NOMO-1 treated with DMSO at 0.1 percent for 48 hours (cell line): ENCODE measurements around the gene YWHAG.
A peak's percentile ranks its signal among the peaks of the same experiment; 100 is the strongest.
"Not testable (repeated sequence)": the region's sequence is repeated elsewhere in the genome, so short reads cannot be mapped to it uniquely, and the experiment has no call there.

ENCODE experiments used
- DNase-seq: peaks from one replicate; lab custom pipeline; 2025; ENCODE audit not compliant: unreplicated experiment; lab: John Stamatoyannopoulos, UW

Gene YWHAG

DNA sequence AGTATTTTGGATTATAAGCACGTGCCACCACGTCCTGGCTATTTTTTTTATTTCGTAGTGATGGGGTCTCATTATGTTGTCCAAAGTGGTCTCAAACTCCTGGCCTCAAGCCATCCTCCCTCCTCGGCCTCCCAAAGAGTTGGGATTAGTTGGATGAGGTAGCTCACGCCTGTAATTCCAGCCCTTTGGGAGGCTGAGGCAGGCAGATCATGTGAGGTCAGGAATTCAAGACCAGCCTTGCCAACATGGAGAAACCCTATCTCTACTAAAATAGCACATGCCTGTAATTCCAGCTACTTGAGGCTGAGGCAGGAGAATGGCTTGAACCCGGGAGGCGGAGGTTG, 21.8 kb upstream of the YWHAG start:
- no peak for DNase-seq

DNA sequence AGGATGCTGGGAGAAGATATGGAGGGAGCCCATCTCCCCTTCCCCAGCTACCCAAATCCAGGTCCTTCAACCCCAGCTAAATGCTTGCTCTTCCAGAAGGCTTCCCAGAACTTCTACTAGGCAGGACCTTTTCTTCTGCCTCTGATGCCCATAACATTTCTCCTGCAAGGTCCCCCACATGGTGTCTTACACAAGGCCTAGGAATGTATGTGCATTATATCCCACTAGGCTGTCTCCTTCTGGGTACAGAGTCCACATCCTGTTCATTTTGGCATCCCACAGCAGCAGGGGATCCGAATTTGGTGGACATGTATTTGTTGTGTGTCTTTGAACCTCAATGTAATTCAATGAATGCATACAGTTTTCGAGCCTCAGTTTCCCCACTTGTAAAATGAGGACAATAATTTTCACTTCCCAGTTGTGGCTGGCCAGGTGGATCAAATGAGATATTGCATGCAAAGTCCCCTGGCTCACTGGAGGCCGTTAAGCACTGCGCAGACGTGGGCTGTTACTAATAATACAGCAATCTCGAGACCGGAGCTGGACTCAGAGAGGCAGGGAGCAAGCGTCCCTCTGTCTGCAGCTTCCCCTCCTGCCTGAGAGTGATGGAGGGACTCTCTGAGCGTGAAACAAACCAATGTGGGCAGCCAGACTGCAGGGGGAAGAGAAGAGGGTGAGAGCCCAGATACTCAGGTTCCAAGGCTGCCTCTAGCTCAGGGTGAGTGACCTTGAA, 18.6 kb upstream of the YWHAG start:
- peak; percentile 38 for DNase-seq

DNA sequence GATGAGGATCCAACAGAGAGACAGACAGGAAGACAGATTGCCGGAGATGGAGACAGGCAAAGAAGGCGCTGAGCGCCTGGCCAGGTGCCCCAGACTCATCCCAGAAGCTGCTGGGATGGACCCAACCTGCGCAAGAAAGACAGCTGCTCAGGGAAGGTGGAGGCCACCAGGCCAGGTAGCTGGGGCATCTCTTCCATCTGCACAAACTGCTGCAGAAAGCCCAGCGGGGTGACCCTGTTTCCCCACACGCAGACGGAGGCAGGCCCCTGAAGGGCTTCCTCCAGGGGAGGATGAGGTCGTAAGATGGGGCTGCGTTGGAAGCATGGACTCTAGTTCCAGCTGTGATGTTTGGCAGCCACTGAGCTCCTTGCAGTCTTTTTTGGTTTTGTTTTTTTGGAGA, 16.5 kb upstream of the YWHAG start:
- DNase-seq: no peak

DNA sequence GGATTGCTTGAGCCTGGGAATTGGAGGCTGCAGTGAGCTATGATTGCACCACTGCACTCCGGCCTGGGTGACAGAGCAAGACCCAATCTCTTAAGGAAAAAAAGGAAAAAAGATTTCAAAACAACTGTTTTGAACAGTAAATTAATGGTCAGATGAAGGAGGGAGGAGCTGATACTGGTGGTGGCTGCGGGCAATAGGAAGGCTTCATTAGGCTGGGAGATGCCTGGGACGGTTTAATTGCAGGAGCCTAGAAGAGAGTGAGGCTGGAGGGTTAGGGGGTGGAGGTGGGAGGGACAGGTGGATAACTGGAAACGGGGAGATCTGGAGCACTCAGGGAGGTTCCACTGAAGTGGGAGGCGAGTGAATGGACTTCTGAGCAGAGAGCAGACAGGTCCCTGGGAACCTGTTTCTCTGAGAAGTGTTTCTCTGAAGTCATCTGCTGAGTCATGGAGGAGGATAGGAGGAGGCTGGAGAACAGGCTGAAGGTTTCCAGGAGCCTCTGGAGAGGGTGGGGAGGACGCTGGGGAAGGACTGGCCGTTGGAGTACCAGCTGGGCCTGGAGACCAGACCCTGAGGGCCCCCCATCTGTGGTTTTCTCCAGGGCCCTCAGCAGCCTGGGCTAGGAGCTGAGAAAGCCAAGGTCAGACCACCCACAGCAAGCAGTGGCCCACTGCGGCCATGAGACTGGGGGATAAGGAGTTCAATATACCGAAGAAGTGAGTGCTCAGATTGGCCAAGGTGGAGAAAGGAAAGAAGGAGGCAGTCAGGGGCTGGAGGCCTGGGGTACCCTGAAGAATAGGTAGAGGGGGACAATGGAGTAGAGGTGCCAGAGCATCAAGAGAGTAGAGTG, 14.4 kb upstream of the YWHAG start:
- DNase-seq: peak; percentile 71

DNA sequence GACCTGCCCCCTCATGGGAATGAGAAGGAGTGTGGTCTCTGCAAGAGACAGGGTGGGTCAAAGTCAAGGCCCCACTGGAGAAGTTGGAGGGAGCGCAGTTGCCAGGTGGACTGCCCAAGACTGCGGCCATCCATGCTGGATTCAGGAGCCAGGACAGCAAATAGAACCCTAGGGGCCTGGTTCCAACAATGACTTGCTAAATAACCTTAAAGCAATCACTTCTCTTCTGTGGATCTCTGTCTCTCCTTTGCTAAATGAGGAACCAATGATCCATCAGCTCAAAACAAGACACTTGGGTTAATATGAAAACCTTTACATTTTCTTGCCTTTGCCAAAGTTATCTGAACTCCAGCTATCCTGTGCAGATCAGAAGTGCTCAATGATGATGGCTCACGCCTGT, 12.6 kb upstream of the YWHAG start:
- DNase-seq: peak; percentile 48

DNA sequence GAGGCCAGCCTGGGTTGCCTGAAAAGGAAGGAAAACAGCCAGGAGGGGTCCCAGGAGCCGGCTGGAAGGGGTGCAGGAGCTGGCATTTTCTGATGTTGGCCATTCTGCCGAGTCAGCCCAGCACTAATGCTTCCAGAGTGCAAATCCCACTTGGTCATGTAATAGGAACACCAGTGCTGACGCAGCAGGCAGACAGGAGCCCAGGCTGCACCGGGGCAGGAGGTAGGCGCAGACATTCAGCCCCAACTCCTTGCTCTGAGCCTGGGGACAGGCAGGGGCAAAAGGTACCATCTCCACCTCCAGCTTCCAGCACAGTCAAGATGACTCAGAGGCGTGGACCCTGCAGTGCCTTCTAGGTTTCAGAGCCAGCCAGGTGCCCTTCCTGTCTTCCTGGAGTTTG, 10.2 kb upstream of the YWHAG start:
- no peak for DNase-seq

DNA sequence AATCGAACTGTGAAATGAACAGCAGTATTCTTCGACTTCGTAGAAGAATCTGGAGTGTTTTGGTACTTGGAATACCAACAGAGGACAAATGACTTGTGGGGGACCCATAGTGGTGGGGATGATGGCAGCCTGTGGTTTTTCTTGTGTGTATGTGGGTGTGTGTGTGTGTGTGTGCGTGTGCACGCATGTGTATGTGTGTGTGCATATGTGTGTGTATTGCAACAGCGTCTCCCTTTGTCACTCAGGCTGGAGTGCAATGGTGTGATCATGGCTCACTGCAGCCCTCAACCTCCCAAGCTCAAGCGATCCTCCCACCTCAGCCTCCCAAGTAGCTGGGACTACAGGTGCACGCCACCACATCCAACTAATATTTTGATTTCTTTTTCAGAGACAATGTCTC, 9.4 kb upstream of the YWHAG start:
- no peak for DNase-seq

DNA sequence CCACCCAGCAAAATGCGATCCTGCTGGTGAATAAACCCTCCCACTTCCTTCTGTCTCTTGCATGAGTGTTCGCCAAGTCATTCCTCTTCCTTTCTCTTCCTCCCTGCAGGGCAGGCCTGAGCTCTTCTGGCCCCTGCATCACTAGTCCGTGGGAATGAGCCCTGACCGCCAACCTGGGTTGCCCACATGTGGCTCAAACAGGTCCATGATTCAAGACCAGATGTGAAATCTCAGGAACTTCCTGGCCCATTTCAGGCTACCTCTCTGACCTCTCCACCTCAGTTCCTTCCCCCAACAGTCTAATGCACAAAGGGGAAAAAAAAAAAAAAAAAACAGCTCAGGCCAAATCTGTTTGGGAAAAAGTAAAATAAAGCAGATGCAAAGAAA, 5.4 kb upstream of the YWHAG start:
- DNase-seq: peak; percentile 85

DNA sequence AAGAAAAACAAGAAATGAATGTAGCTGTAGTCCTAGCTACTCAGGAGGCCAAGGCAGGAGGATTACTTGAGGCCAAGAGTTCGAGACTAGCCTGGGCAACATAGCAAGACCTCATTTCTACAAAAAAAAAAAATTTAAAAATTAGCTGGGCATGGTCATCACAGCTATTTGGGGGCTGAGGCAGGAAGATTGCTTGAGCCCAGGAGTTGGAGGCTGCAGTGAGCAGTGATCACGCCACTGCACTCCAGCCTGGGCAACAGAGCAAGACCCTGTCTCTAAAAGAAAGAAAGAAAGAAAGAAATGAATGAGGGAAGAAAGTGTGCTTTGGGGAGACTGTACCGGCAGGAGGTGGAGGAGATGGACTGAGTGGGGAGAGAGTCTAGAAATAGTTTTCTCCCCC, 5.0 kb upstream of the YWHAG start:
- not testable (repeated sequence) for DNase-seq

DNA sequence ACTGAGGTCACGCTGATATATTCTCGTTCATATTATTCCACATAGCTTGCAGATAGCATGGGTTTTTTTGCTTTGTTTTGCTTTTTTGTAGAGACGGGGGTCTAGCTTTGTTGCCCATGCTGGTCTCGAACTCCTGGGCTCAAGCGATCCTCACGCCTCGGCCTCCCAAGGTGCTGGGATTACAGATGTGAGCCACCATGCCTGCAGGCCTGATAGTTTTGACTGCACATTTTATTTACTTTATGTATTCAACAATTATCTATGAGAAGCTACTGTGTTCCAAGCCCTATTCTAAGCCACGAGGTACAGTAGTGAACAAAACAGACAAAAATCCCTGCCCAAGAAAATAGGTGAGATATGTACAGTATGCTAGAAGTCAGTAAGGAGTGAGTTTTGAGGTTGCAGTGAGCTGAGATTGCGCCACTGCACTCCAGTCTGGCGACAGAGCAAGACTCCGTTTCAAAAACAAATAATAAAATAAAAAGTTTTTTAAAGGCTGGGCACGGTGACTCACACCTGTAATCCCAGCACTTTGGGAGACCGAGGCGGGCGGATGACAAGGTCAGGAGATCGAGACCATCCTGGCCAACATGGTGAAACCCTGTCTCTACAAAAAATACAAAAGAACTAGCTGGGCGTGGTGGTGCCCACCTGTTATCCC, 1.3 kb upstream of the YWHAG start:
- peak; percentile 75 for DNase-seq

DNA sequence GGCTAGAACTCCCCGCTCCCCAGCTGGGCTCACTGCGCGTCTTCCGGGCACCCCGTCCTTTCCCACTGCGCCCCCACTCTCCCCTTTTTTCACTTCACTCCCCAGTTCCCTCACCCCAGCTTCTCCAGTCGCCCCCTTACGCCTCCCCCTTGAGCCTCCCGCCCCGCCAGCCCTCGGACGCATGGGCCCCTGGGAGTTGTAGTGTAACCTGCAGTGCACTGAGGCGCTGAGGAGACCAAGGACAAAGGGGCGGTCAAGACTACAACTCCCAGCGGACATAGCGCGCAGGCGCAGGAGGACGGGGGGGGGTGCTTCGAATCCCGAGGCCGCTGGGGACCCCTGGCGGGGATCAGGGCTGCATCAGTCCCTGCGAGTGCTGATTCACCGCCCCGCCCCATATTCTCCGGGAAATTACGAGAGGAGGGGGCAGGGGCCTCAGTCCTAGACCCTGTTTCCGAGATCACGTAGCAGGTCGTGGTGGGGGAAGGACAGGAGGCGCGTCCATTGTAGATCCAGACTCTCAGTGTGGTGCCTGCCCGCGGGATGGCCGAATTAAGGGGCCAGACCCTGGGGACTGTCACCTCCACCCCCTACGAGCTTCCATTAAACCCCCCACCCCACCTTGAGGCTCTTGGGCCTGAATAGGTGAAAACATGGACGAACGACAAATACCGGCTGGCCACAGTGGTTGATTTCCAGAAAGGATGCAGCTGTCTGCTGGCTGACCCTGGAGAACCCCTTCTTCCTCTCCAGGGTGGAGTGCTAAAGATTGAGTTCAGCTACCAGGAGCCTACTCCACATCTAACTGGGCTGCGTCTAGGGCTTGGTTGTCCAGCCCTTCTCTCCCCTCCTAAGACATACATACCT, 553 bp upstream of the YWHAG start:
- peak; percentile 100 for DNase-seq

DNA sequence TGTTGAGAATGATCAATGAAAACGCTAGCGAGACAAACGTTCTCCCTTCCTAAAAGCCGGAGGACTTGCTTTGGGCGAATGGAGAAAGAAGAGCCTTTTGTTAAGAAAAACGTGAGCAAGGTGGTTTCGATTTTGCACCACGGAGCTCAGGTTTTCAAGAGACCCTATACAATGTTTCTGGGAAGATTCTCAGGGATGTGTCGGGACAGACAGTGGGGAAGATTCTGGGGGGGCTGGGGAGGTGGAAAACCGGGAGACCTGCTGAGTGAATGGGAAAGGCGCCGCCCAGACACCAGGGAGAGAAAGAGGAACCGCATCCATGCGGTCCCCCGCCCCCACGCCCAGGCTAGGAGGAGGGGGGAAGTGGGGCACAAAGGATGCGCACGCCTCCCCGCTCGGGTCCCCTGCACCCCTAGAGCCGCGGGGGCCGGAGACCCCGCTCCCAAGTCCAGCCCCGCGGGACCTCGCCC, 745 bp downstream of the YWHAG start:
- peak; percentile 92 for DNase-seq

DNA sequence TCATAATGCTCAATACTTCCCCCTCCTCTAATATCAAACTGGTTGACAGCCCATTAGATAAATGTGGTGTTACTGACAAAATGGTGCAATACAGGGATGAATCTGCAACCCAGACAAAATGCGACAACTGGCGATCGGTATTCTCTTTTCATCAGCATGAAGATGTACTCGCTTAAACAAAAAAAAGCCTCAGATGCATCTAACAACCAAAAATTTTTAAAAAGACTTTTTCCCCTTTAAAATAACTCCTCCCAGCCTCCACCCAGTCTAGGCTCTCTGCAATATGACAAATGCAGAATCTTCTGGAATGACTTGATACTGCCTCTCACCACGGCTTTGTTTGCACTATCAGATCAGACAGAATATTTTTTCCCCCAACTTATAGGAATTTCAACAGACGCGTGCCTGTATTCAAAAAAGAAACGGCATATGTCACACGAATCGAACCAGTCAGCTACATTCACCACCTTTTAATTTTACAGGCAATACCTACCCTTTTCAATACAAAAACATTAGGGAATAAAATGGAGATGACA, 1.2 kb downstream of the YWHAG start:
- no peak for DNase-seq

DNA sequence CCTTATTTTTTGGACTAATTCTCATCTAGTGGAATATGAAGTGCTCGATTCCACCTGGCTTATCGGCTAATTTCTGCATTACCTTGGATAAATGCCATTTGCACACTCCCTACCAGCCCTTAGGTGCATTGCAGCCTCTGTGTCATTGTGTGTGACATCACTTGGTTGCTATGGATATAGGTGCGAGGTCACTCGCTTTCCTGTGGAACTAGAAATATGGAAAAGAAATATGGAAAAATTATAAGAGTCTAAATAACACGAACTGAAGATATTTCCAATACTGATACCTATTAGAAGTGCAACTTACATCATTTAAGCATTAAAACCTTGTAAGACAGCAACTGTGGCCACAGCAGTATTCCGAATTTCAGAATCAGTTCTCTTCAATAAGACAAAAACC, 2.0 kb downstream of the YWHAG start:
- DNase-seq: no peak

DNA sequence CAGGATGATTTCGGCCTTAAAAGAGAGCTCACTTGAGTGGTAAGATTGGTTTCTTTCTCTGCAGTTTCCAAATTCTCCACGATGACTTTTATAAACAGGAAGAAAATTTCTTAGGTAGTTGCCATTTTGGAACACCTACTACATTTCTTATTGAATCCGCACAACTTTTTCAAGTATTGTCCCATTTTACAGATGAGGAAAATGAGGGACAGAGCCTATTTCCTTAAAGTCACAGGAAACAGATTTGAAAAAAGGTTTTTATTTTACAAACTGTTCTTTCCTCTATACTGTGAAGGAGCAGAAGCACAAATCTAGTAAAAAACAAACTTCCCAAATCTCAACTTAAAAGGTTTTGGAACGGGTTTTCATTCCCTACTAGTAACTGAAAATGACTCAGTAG, 2.7 kb downstream of the YWHAG start:
- DNase-seq: no peak

DNA sequence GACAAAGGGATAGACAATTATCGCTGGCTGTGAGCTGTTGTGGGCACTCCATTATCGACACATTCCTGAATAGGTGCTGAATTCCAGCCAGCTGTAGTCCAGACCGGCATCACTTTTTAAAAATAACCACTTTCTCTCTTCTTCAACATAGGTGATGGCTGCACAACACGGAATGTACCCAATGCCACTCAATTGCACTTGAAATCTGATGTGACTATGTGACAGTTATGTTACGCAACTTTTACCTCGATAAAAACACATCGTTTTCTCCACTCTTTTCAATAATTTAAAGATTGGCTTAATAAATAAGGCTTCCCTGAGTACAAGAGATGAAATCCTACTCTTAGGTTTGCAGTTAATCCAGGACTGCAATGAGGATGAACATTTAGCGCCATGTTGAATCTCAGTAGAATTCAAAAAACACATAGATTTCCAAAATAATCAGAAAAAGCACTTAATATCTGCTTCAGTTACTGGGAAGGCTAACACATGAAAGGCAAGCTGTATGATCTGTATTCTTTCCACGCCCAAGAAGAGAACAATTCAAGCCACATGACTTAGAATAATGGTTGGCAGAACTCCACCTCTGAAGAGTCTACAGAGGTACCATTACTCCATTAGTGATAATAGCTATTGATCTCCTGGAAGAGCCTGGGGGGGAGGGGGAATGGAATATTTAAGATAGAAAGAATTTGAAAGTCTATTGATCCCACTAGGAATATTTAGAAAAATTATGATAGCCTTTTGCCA, 3.6 kb downstream of the YWHAG start:
- no peak for DNase-seq

DNA sequence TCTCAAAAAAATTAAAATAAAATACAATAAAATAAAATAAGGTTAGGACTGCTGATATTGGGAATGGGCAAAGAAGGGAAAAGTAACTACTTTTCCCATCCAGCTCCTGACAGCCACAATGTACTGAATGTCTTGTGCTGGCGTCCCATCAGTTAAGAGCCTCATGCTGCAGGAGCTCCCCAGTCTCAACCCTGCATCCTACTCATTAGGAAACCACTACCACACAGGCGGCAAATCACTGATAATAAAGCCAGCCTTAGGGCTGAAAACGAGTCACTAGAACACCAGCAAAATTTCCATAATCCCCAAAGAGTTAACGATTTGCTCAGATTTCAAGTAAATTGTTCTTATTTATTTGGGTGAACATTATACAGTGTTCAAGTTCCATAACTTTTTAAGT, 4.3 kb downstream of the YWHAG start:
- no peak for DNase-seq

DNA sequence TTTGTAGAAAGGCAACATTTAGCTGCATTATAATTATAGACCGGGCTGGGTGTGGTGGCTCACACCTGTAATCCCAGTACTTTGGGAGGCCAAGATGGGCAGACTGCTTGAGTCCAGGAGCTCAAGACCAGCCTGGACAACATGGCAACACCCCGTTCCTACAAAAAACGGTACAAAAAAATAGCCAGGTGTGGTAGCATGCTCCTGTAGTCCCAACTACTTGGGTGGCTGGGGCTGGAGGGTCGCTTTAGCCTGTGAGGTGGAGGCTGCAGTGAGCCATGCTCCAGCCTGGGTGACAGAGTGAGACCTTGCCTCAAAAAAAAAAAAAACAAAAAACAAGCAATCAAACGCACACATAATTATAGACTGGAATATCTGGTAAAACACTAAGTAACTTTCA, 5.0 kb downstream of the YWHAG start:
- no peak for DNase-seq

DNA sequence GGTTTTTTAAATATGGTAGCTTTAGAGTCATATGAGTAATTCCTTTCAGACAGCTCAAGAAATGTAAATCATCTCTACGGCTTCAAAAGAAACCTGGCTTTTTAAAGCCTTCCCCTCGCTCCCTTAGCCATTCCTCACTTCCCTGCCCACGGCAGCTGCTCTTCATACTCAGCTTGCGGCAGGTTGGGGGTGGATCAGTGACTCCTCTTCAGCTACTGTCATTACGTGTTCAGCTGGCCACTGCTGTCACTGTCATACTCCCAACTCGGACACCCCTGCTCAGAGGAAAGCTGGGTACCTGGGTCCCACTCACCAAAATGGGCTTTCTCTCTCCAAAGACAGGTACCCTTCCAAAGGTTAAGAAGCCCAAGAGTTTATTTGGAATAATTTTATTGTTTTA, 6.6 kb downstream of the YWHAG start:
- no peak for DNase-seq

DNA sequence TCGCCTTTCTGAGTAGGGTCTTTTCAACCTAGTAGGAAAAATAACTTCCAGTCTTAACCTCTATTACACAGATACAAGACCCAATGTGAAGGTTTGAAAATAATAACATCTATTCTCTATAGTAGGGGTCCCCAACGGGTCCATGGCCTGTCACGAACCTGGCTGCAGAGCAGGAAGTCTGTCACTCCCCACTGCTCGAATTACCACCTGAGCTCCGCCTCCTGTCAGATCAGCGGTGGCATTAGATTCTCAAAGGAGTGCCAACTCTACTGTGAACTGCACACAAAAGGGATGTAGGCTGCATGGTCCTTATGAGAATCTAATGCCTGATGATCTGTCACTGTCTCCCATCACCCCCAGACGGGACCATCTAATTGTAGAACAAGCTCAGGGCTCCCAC, 7.4 kb downstream of the YWHAG start:
- no peak for DNase-seq
